ENCODE measurements around the gene GNG7. TPM values are rescaled to one million over a fixed set of nuclear protein-coding genes. Genes with fewer than 3 reads are reported as not detected.

The GNG7 gene
- total RNA-seq, 1 experiment from 2014 or later = 7.7 TPM

GRCh38 chr19:2613507-2614295 is 88.8 kb downstream of the GNG7 start:
- 0 out of 7 replicates have a peak overlapping the region, but pooled peaks of 1 of the 3 experiments have one; percentile 4 for H3K27ac Mint-ChIP-seq

More at GRCh38 chr19:2613507-2614295, 88.8 kb downstream of the GNG7 start:
- Histone ChIP-seq H4K20me1 (ENCODE audit: control insufficient read depth, insufficient read depth, insufficient read length) (no peaks in the 10 kb centered on the region), H3K23me2 (ENCODE audit: insufficient read length, low read depth, low read length, poor library complexity, severe bottlenecking) (peaks cover 5% of the 10 kb centered on the region), H3T11ph (ENCODE audit: low read length) (no peak overlapping the region), H3K27me3 (ENCODE audit: insufficient read depth, low read length) (no peaks in the 10 kb centered on the region), H3K9ac (ENCODE audit: extremely low read depth, insufficient read length, low read length) (no peak overlapping the region), H3K79me1 (ENCODE audit: insufficient read depth, low read depth, low read length, poor library complexity, severe bottlenecking) (no peaks in the 10 kb centered on the region), H3K27ac (ENCODE audit: insufficient read length, low read depth, low read length) (no peak overlapping the region), H3K4ac (ENCODE audit: low read depth, low read length) (no peak overlapping the region), H4K91ac (ENCODE audit: insufficient read length, low read depth, low read length) (no peak overlapping the region), H4K5ac (ENCODE audit: insufficient read length, low read depth, low read length) (no peak overlapping the region), H3K14ac (ENCODE audit: insufficient read depth, low read length) (no peak overlapping the region), H2BK12ac (ENCODE audit: insufficient read length, low read depth, low read length) (no peak overlapping the region), H3K4me2 (ENCODE audit: insufficient read depth, insufficient read length, low read length) (no peak overlapping the region), H2AFZ (ENCODE audit: low read length) (no peak overlapping the region), H3K23ac (ENCODE audit: insufficient read length, low read depth, low read length) (no peak overlapping the region), H2BK120ac (ENCODE audit: low read depth, low read length, poor library complexity, severe bottlenecking) (no peak overlapping the region), H3K18ac (ENCODE audit: insufficient read length, low read depth, low read length) (no peak overlapping the region), H2BK20ac (ENCODE audit: low read depth, low read length, poor library complexity, severe bottlenecking) (no peak overlapping the region), H3K56ac (ENCODE audit: insufficient read length, low read depth, low read length) (no peak overlapping the region), H2BK5ac (ENCODE audit: insufficient read length, low read length) (no peak overlapping the region), H4K8ac (replicated peaks; ENCODE audit: insufficient read length, low read depth, low read length) (no peak overlapping the region), H2AK5ac (ENCODE audit: insufficient read length, low read length) (no peak overlapping the region), H2BK15ac (ENCODE audit: low read depth, low read length) (no peak overlapping the region), H3K9me3 (ENCODE audit: control insufficient read depth, low read depth, low read length) (no peaks in the 10 kb centered on the region), H3K4me1 (ENCODE audit: insufficient read depth, low read length) (peaks cover 2% of the 10 kb centered on the region; the same call in 1 of the 2 replicates), H3K79me2 (ENCODE audit: insufficient read depth, low read length) (no peaks in the 10 kb centered on the region)
- DNase-seq = peak; percentile 71
- H3K36me3 Mint-ChIP-seq (ENCODE audit: insufficient read depth in 1 of 3, low read depth in 3 of 3) = peaks cover 2 to 5% (median 4%) of the 10 kb centered on the region in 3 experiments; a peak in 4 of 7 replicates
- WGBS (ENCODE audit: extremely low coverage, insufficient read length, low lambda C conversion rate) = no CpG with 5 or more reads among the region's 28 CpGs
- H3K27me3 Mint-ChIP-seq (ENCODE audit: low read depth) = peaks cover 30% of the 10 kb centered on the region
- peak; percentile 93 for TF ChIP-seq CTCF (conservative IDR thresholded peaks at IDR 0.05)
- peaks cover 9 to 10% of the 10 kb centered on the region in 2 experiments for H3K4me1 Mint-ChIP-seq
- peaks cover 8 to 13% of the 10 kb centered on the region in 2 experiments for H3K9me3 Mint-ChIP-seq
- H3K4me3 Mint-ChIP-seq = no peak overlapping the region
